Esophagus muscularis mucosa (tissue), 3 donors: ENCODE data around the gene ANAPC1.

Experiments used
- CTCF ChIP-seq, 3 experiments: fragments of 200-600 bp in 2 of 3; fragments of 450-650 bp in 1 of 3; sonication (generic) in 2 of 3; IDR thresholded peaks; one replicate each; pipeline ENCODE4 v1.5.1; 2017 to 2019; ENCODE audit warnings: antibody characterized with exemption in 3 of 3, mild to moderate bottlenecking in 2 of 3, moderate library complexity in 1 of 3
- POLR2A ChIP-seq: fragments of 450-650 bp; IDR thresholded peaks from one replicate; pipeline ENCODE4 v1.6.1; 2017; ENCODE audit warnings: antibody characterized with exemption, moderate library complexity, mild to moderate bottlenecking, low read depth
- POLR2AphosphoS5 ChIP-seq, 2 donors: sonication (generic); formaldehyde crosslinking; IDR thresholded peaks; one replicate each; pipeline ENCODE4 v1.6.1; 2017; ENCODE audit warnings: antibody characterized with exemption in 2 of 2

- TF ChIP-seq CTCF (IDR thresholded peaks at IDR 0.05) (no peak), POLR2AphosphoS5 (IDR thresholded peaks at IDR 0.05) (no peak), POLR2A (no peak)
These were observed 12.6 kb upstream of the ANAPC1 start for GRCh38 chr2:111896576-111896975.
